GM21360 (cell line): ENCODE results near the gene SLC9A1.

Experiments
- ATAC-seq: cut with Tn5 transposase; IDR thresholded peaks from one replicate; pipeline ENCODE4 v1.9.1; 2021; ENCODE audit warnings: mild to moderate bottlenecking, moderate library complexity; ENCODE audit not compliant: unreplicated experiment

Gene SLC9A1

GRCh38 chr1:27108588-27108987, 46.3 kb downstream of the SLC9A1 start:
- ATAC-seq = no peak

GRCh38 chr1:27106561-27107323, 48.2 kb downstream of the SLC9A1 start:
- ATAC-seq = no peak

- ATAC-seq = no peak
These were observed 49.9 kb downstream of the SLC9A1 start for GRCh38 chr1:27105018-27105417.

GRCh38 chr1:27103498-27103897, 51.4 kb downstream of the SLC9A1 start:
- no peak for ATAC-seq

- ATAC-seq = peak; percentile 46
These were observed 52.0 kb downstream of the SLC9A1 start for GRCh38 chr1:27102707-27103468.

- ATAC-seq = no peak
These were observed 52.7 kb downstream of the SLC9A1 start for GRCh38 chr1:27102134-27102706.

GRCh38 chr1:27101696-27102095, 53.2 kb downstream of the SLC9A1 start:
- ATAC-seq = no peak

GRCh38 chr1:27101054-27101491, 53.9 kb downstream of the SLC9A1 start:
- no peak for ATAC-seq

GRCh38 chr1:27100335-27101053, 54.4 kb downstream of the SLC9A1 start:
- no peak for ATAC-seq

GRCh38 chr1:27099587-27100334, 55.2 kb downstream of the SLC9A1 start:
- ATAC-seq = no peak

- no peak for ATAC-seq
These were observed 55.8 kb downstream of the SLC9A1 start for GRCh38 chr1:27099135-27099586.

GRCh38 chr1:27098431-27099134, 56.3 kb downstream of the SLC9A1 start:
- ATAC-seq = no peak

GRCh38 chr1:27097484-27097917, 57.4 kb downstream of the SLC9A1 start:
- ATAC-seq = no peak

- no peak for ATAC-seq
These were observed 59.3 kb downstream of the SLC9A1 start for GRCh38 chr1:27095576-27095975.

- no peak for ATAC-seq
These were observed 62.0 kb downstream of the SLC9A1 start for GRCh38 chr1:27092888-27093287.

- ATAC-seq = no peak
These were observed 64.0 kb downstream of the SLC9A1 start for GRCh38 chr1:27090911-27091310.

GRCh38 chr1:27087371-27088220, 67.3 kb downstream of the SLC9A1 start:
- no peak for ATAC-seq

- ATAC-seq = no peak
These were observed 68.3 kb downstream of the SLC9A1 start for GRCh38 chr1:27086628-27087027.

GRCh38 chr1:27086026-27086425, 68.9 kb downstream of the SLC9A1 start:
- ATAC-seq = no peak
